ENCODE data around the gene CCDC6.

GRCh38 chr10:59917922-59918321 lies 11.6 kb upstream of the CCDC6 start:
- no peak for TF ChIP-seq CTCF (conservative IDR thresholded peaks at IDR 0.05 in 1 of 2, IDR thresholded peaks at IDR 0.05 in 1 of 2; ENCODE audit: extremely low read depth in 1 of 2, insufficient read depth in 1 of 2, low read depth in 1 of 2, low read length in 2 of 2)
- TF ChIP-seq EZH2 (IDR thresholded peaks at IDR 0.05; ENCODE audit: borderline replicate concordance, low read length) = no peak

Measured in mammary epithelial cell (primary cell).